GM19025 (cell line): ENCODE results near the gene USE1.
A peak's percentile ranks its signal among the peaks of the same experiment; 100 is the strongest.

Experiments
- ATAC-seq: cut with Tn5 transposase; IDR thresholded peaks from one replicate; pipeline ENCODE4 v1.9.1; 2021; ENCODE audit warnings: mild to moderate bottlenecking, low read depth, moderate library complexity; ENCODE audit not compliant: unreplicated experiment

The USE1 gene

GRCh38 chr19:17205237-17206140 is 9.7 kb upstream of the USE1 start:
- no peak for ATAC-seq

- no peak for ATAC-seq
Observed at GRCh38 chr19:17206736-17207581, 8.2 kb upstream of the USE1 start.

GRCh38 chr19:17209126-17210036 is 5.8 kb upstream of the USE1 start:
- no peak for ATAC-seq

- ATAC-seq, result no peak
Observed at GRCh38 chr19:17210296-17210695, 4.9 kb upstream of the USE1 start.

GRCh38 chr19:17211547-17212446 is 3.4 kb upstream of the USE1 start:
- ATAC-seq, result no peak

GRCh38 chr19:17213334-17213733 is 1.8 kb upstream of the USE1 start:
- ATAC-seq, result no peak

- ATAC-seq, result no peak
Observed at GRCh38 chr19:17214508-17215126, 540 bp upstream of the USE1 start.

- no peak for ATAC-seq
Observed at GRCh38 chr19:17216058-17216670, 1.0 kb downstream of the USE1 start.

GRCh38 chr19:17219286-17219685 is 4.1 kb downstream of the USE1 start:
- ATAC-seq, result no peak

GRCh38 chr19:17220207-17220758 is 5.1 kb downstream of the USE1 start:
- no peak for ATAC-seq

- no peak for ATAC-seq
Observed at GRCh38 chr19:17225053-17225452, 9.9 kb downstream of the USE1 start.

GRCh38 chr19:17226002-17226933 is 11.1 kb downstream of the USE1 start, which contains the start of gene OCEL1:
Gene OCEL1, plus strand, starts transcription at chr19:17226226. Its CDS starts 22 bp downstream, at chr19:17226248.
- ATAC-seq, result peak; percentile 90

- ATAC-seq, result no peak
Observed at GRCh38 chr19:17227798-17228367, 12.7 kb downstream of the USE1 start.

- ATAC-seq, result no peak
Observed at GRCh38 chr19:17229890-17230289, 14.7 kb downstream of the USE1 start.

GRCh38 chr19:17232258-17232657 is 17.1 kb downstream of the USE1 start:
- no peak for ATAC-seq

- ATAC-seq, result no peak
Observed at GRCh38 chr19:17234911-17235299, 19.7 kb downstream of the USE1 start.
